HG03354 (cell line): ENCODE results near the gene SLC2A1.

Source experiments
- ATAC-seq: cut with Tn5 transposase; IDR thresholded peaks from one replicate; pipeline ENCODE4 v1.9.1; 2021; ENCODE audit warnings: mild to moderate bottlenecking; ENCODE audit not compliant: unreplicated experiment, poor library complexity, severe bottlenecking

The SLC2A1 gene

GRCh38 chr1:42944246-42944928 lies 14.3 kb downstream of the SLC2A1 start:
- ATAC-seq, result no peak

- no peak for ATAC-seq
Observed at GRCh38 chr1:42943728-42944127, 14.9 kb downstream of the SLC2A1 start.

- no peak for ATAC-seq
Observed at GRCh38 chr1:42943166-42943565, 15.5 kb downstream of the SLC2A1 start.

GRCh38 chr1:42942444-42942843 lies 16.2 kb downstream of the SLC2A1 start:
- ATAC-seq, result no peak

- no peak for ATAC-seq
Observed at GRCh38 chr1:42941640-42942330, 16.9 kb downstream of the SLC2A1 start.

GRCh38 chr1:42940851-42941639 lies 17.6 kb downstream of the SLC2A1 start:
- ATAC-seq, result no peak

GRCh38 chr1:42938645-42939615 lies 19.7 kb downstream of the SLC2A1 start:
- ATAC-seq, result no peak

- no peak for ATAC-seq
Observed at GRCh38 chr1:42937836-42938644, 20.6 kb downstream of the SLC2A1 start.

GRCh38 chr1:42937141-42937696 lies 21.4 kb downstream of the SLC2A1 start:
- ATAC-seq, result no peak

GRCh38 chr1:42936309-42937078 lies 22.2 kb downstream of the SLC2A1 start:
- ATAC-seq, result no peak

GRCh38 chr1:42935971-42936308 lies 22.7 kb downstream of the SLC2A1 start:
- no peak for ATAC-seq

GRCh38 chr1:42935313-42935895 lies 23.3 kb downstream of the SLC2A1 start:
- ATAC-seq, result no peak

GRCh38 chr1:42934541-42935312 lies 23.9 kb downstream of the SLC2A1 start:
- ATAC-seq, result no peak

- no peak for ATAC-seq
Observed at GRCh38 chr1:42933610-42934491, 24.8 kb downstream of the SLC2A1 start.

- no peak for ATAC-seq
Observed at GRCh38 chr1:42933060-42933586, 25.5 kb downstream of the SLC2A1 start.
